HL-60/S4 treated with phorbol 12-myristate 13-acetate at 8.2 ng/mL for 4 days and 3 days (cell line): Measurements from ENCODE around the gene CLEC4C.

ENCODE experiments used
- in situ Hi-C: fragments of 300-500 bp; cut with MboI; formaldehyde crosslinking; loops from 2 replicates; pipeline ENCODE4 v1.15.0; 2022; ENCODE audit warnings: low sequenced_read_pairs

CLEC4C gene

GRCh38 chr12:7729746-7730145, 17.4 kb downstream of the CLEC4C start:
- in situ Hi-C loops: no loop called here

- in situ Hi-C loops: no loop called here
These were observed 23.2 kb downstream of the CLEC4C start for GRCh38 chr12:7723926-7724325.

- in situ Hi-C loops: no loop called here
These were observed 27.0 kb downstream of the CLEC4C start for GRCh38 chr12:7719946-7720730.

- in situ Hi-C loops: no loop called here
These were observed 30.8 kb downstream of the CLEC4C start for GRCh38 chr12:7716381-7716780.

GRCh38 chr12:7712841-7713442, 34.2 kb downstream of the CLEC4C start:
- in situ Hi-C loops: no loop called here

GRCh38 chr12:7711133-7711532, 36.0 kb downstream of the CLEC4C start, which contains the start of gene DPPA3:
TSS of gene DPPA3 (plus strand) at chr12:7711433. CDS start at chr12:7711571, 138 bp downstream.
- in situ Hi-C loops: no loop called here

- in situ Hi-C loops: no loop called here
These were observed 37.1 kb downstream of the CLEC4C start for GRCh38 chr12:7709969-7710675.

- in situ Hi-C loops: no loop called here
These were observed 41.3 kb downstream of the CLEC4C start for GRCh38 chr12:7705846-7706245.

- in situ Hi-C loops: no loop called here
These were observed 51.5 kb downstream of the CLEC4C start, which contains the start of gene GDF3 for GRCh38 chr12:7695566-7696197. TSS of gene GDF3 (minus strand) at chr12:7695775. CDS start at chr12:7695728, 47 bp downstream.

- in situ Hi-C loops: no loop called here
These were observed 52.0 kb downstream of the CLEC4C start for GRCh38 chr12:7695237-7695560.

GRCh38 chr12:7694556-7695236, 52.5 kb downstream of the CLEC4C start:
- in situ Hi-C loops: no loop called here

- in situ Hi-C loops: no loop called here
These were observed 53.4 kb downstream of the CLEC4C start for GRCh38 chr12:7693793-7694192.

GRCh38 chr12:7681535-7681934, 65.6 kb downstream of the CLEC4C start:
- in situ Hi-C loops: no loop called here
